Upper lobe of right lung (tissue), 1 donor: ENCODE results near the gene RBSN. TPM values are rescaled to one million over a fixed set of nuclear protein-coding genes. Genes with fewer than 3 reads are reported as not detected.
A peak's percentile ranks its signal among the peaks of the same experiment; 100 is the strongest.

Experiments used
- ATAC-seq: fragments of 200-7000 bp; cut with Tn5 transposase; one replicate; pipeline ENCODE4 v1.9.1; 2020; ENCODE audit warnings: mild to moderate bottlenecking, moderate library complexity
- DNase-seq: peaks from one replicate; pipeline ENCODE4 v3.0.0-alpha.2; 2020
- H3K27ac ChIP-seq: fragments of 200-600 bp; one replicate; pipeline ENCODE4 v1.8.0; 2022
- H3K27me3 ChIP-seq: fragments of 200-600 bp; one replicate; pipeline ENCODE4 v1.8.0; 2022; ENCODE audit warnings: mild to moderate bottlenecking
- H3K36me3 ChIP-seq: fragments of 200-600 bp; one replicate; pipeline ENCODE4 v1.8.0; 2022
- H3K4me1 ChIP-seq: fragments of 200-600 bp; one replicate; pipeline ENCODE4 v1.8.0; 2022
- H3K4me3 ChIP-seq: fragments of 200-600 bp; one replicate; pipeline ENCODE4 v1.8.0; 2022; ENCODE audit warnings: mild to moderate bottlenecking
- H3K9me3 ChIP-seq: fragments of 200-600 bp; one replicate; pipeline ENCODE4 v1.8.0; 2022
- CTCF ChIP-seq: fragments of 200-600 bp; IDR thresholded peaks from one replicate; pipeline ENCODE4 v1.8.0; 2022; ENCODE audit warnings: antibody characterized with exemption
- intact Hi-C: fragments of 100-400 bp; cut with DNase I; formaldehyde crosslinking; loops from one replicate; pipeline ENCODE4 v1.11.0; 2022
- total RNA-seq: library from RNA; stranded (reverse); fragmentation: NEBNext Ultra II Directional; extraction: Animal tissue kit (Norgen Biotek cat#: 25700); gene quantifications from one replicate; pipeline ENCODE4 v1.2.1, GENCODE V29; 2021
- donor health status: DM: no; HTN: yes; CAD: no; lungs with severe emphysema.

The RBSN gene
- total RNA-seq, 1 donor from 2014 or later, result 27.6 TPM

DNA sequence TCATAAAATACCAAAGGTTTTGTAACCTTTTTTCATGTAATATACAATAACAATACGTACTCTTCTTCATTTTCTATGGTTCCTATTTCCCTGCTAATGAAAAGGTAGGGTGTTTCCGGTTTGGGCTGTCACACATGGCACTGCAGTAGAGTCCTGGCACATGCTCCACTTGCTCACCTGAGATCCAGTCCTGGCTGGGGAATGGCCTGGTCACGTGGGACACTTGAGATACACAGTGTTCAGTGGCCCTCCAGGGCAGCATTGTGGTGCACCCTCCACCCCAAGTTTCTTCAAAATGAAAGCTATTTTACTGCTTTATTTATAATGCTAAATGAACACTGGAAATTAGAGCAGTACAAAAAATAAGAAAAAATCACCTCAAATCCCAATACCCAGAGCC lies 57.0 kb downstream of the RBSN start:
- peak; percentile 77 for ATAC-seq
- Histone ChIP-seq H3K4me1 (no peaks in the 10 kb centered on the region), H3K9me3 (no peaks in the 10 kb centered on the region), H3K36me3 (peaks cover 97% of the 10 kb centered on the region), H3K4me3 (no peak overlapping the region), H3K27ac (no peak overlapping the region), H3K27me3 (no peaks in the 10 kb centered on the region)
- intact Hi-C loops, result no loop called here
- TF ChIP-seq CTCF, result no peak
- DNase-seq, result no peak

- H3K36me3 ChIP-seq, result peaks cover 97% of the 10 kb centered on the region
- no peak for DNase-seq
- no peak for ATAC-seq
These were observed 58.1 kb downstream of the RBSN start for GRCh38 chr3:15040844-15041243.

GRCh38 chr3:15038306-15038705 lies 60.6 kb downstream of the RBSN start:
- ATAC-seq, result no peak

More at GRCh38 chr3:15040844-15041243, 58.1 kb downstream of the RBSN start:
- intact Hi-C loops, result no loop called here
- H3K27ac ChIP-seq, result no peak overlapping the region
- H3K27me3 ChIP-seq, result no peaks in the 10 kb centered on the region
- no peak overlapping the region for H3K4me3 ChIP-seq
- no peak for TF ChIP-seq CTCF
- no peaks in the 10 kb centered on the region for H3K4me1 ChIP-seq
- H3K9me3 ChIP-seq, result no peaks in the 10 kb centered on the region

GRCh38 chr3:15033103-15033502 lies 65.8 kb downstream of the RBSN start:
- DNase-seq, result no peak
- no peaks in the 10 kb centered on the region for H3K9me3 ChIP-seq
- no peaks in the 10 kb centered on the region for H3K27me3 ChIP-seq
- no peaks in the 10 kb centered on the region for H3K4me1 ChIP-seq
- peaks cover 96% of the 10 kb centered on the region for H3K36me3 ChIP-seq
- TF ChIP-seq CTCF, result no peak
- intact Hi-C loops, result no loop called here
- H3K27ac ChIP-seq, result no peak overlapping the region
- H3K4me3 ChIP-seq, result no peak overlapping the region
- ATAC-seq, result no peak

More at GRCh38 chr3:15038306-15038705, 60.6 kb downstream of the RBSN start:
- no peaks in the 10 kb centered on the region for H3K27me3 ChIP-seq
- peaks cover 97% of the 10 kb centered on the region for H3K36me3 ChIP-seq
- no peak for DNase-seq
- intact Hi-C loops, result no loop called here
- no peak overlapping the region for H3K4me3 ChIP-seq
- no peak overlapping the region for H3K27ac ChIP-seq
- TF ChIP-seq CTCF, result no peak
- H3K9me3 ChIP-seq, result no peaks in the 10 kb centered on the region
- H3K4me1 ChIP-seq, result no peaks in the 10 kb centered on the region

DNA sequence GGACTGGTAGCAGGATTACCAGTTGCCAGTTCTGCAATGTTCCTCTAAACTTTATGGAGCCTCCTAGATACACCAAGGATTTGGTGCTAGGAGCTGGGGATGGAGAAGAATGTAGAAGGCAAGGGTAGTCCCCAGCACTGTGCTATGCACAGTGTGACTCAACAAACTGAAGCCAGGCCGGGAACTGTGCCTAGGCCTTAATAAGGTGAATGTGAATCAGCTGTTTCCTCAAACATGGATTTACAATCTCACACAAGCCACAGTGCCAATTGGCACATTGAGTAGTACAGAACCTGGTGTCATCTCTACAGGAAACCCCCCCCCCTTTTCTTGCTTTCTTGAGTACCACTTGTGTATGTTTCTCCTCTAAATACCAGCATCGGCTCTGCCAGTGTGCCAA lies 66.3 kb downstream of the RBSN start:
- Histone ChIP-seq H3K9me3 (no peaks in the 10 kb centered on the region), H3K36me3 (peaks cover 96% of the 10 kb centered on the region)

More for the DNA sequence above, 66.3 kb downstream of the RBSN start:
- DNase-seq (no peak), ATAC-seq (no peak)
- Histone ChIP-seq H3K27me3 (no peaks in the 10 kb centered on the region), H3K4me3 (no peak overlapping the region), H3K27ac (no peak overlapping the region), H3K4me1 (no peaks in the 10 kb centered on the region)
- intact Hi-C loops, result no loop called here
- no peak for TF ChIP-seq CTCF
